Ovary (tissue), 9 donors: ENCODE measurements around the gene SERPINA4. TPM values are rescaled to one million over a fixed set of nuclear protein-coding genes. Genes with fewer than 3 reads are reported as not detected.

Experiments used
- DNase-seq, 5 donors: peaks; one replicate each; pipeline ENCODE4 v3.0.0-alpha.2; 2019 to 2020
- H3K27ac ChIP-seq, 2 donors: fragments of 200-600 bp; one replicate each; pipeline versions ENCODE4 v1.5.1 to v1.8.0; 2019 to 2022
- H3K27me3 ChIP-seq: fragments of 200-600 bp; one replicate; pipeline ENCODE4 v1.8.0; 2022
- H3K36me3 ChIP-seq: fragments of 200-600 bp; sonication (generic); one replicate; pipeline ENCODE4 v1.5.1; 2019
- H3K4me1 ChIP-seq: one replicate; pipeline ENCODE4 v1.8.1; 2013; ENCODE audit warnings: mild to moderate bottlenecking, moderate library complexity; ENCODE audit not compliant: insufficient read depth
- H3K4me3 ChIP-seq: fragments of 200-600 bp; sonication (generic); one replicate; pipeline ENCODE4 v1.5.1; 2017
- H3K9me3 ChIP-seq, 2 donors: fragments of 200-600 bp in 1 of 2; sonication (generic) in 1 of 2; one replicate each; pipeline versions ENCODE4 v1.5.1 to v1.8.1; 2013 to 2019; ENCODE audit warnings: mild to moderate bottlenecking in 1 of 2, moderate library complexity in 1 of 2
- CTCF ChIP-seq, 3 donors: fragments of 450-650 bp in 2 of 3; fragments of 200-600 bp in 1 of 3; IDR thresholded peaks; one replicate each; pipeline versions ENCODE4 v1.5.1 to v1.8.0; 2016 to 2022; ENCODE audit warnings: antibody characterized with exemption in 3 of 3, mild to moderate bottlenecking in 1 of 3
- EP300 ChIP-seq: sonication (generic); formaldehyde crosslinking; IDR thresholded peaks from one replicate; pipeline ENCODE4 v1.6.1; 2017; ENCODE audit warnings: antibody characterized with exemption
- POLR2A ChIP-seq: fragments of 450-650 bp; IDR thresholded peaks from one replicate; pipeline ENCODE4 v1.6.1; 2017; ENCODE audit warnings: antibody characterized with exemption, mild to moderate bottlenecking, moderate library complexity
- WGBS, 3 donors: extraction: QIAGEN DNeasy Blood & Tissue Kit in 1 of 3; methylation state at CpG; one replicate each; pipeline versions ENCODE4 v1.1.5 to v1.1.7; 2013 to 2017; 5-methylcytosine and 5-hydroxymethylcytosine counted together
- intact Hi-C, 4 donors: fragments of 100-400 bp; cut with DNase I; formaldehyde crosslinking; loops; one replicate each; pipeline versions ENCODE4 v1.11.0 to v1.15.1; 2022 to 2023
- polyA plus RNA-seq, 2 donors: library from polyadenylated mRNA; stranded (reverse); fragments of 200-250 nt in 1 of 2; fragments of 350-450 nt in 1 of 2; fragmentation: Illumina TruSeq in 1 of 2; extraction: RNeasy Lipid Tissue Mini Kit (QIAGEN cat#74804) in 1 of 2; gene quantifications; one replicate each; pipeline ENCODE4 v1.2.3, GENCODE V29; 2013 to 2014
- total RNA-seq, 7 donors: library from RNA; depleted of rRNA in 2 of 7; stranded (reverse); fragments of >200 nt in 2 of 7; fragmentation: NEBNext Ultra II Directional in 3 of 7; extraction: Animal tissue kit (Norgen Biotek cat#: 25700) in 3 of 7; gene quantifications; one replicate each; pipeline versions ENCODE4 v1.1.0 to v1.2.4, GENCODE V29; 2016 to 2023
- donor health status: DM: no; HTN: no; CAD: no; lungs with moderate emphysema.
- donor health status: DM: no; HTN: no; CAD: no.
- donor health status: Bipolar disorder and iron deficiency.
- donor health status: DM: yes; HTN: yes; CAD: no.
- donor health status: DM: no; HTN: no; CAD: no.
- donor health status: DM: yes; HTN: yes; CAD: no.

The SERPINA4 gene
- total and polyA plus RNA-seq, 9 donors = 0.11 to 0.22 (median 0.15) TPM; not detected in 5

- H3K36me3 ChIP-seq = no peaks in the 10 kb centered on the region
- no peak overlapping the region for H3K4me3 ChIP-seq
- no peaks in the 10 kb centered on the region for H3K9me3 ChIP-seq
- no peaks in the 10 kb centered on the region for H3K27me3 ChIP-seq
- peaks cover 25% of the 10 kb centered on the region for H3K4me1 ChIP-seq
- H3K27ac ChIP-seq = no peak overlapping the region
- intact Hi-C loops = loop anchor here in 1 of 4 donors (5.0 kb wide), 1 partner anchor 567 kb away; no protein-coding TSS in a partner anchor
- 92 to 96% (median 95%) methylated on average over 7 of the region's 7 CpGs for WGBS, 3 donors
- TF ChIP-seq EP300 = no peak
- no peak for TF ChIP-seq POLR2A
- no peak for TF ChIP-seq CTCF (IDR thresholded peaks at IDR 0.05)
- no peak for DNase-seq
These were observed 53.6 kb downstream of the SERPINA4 start for GRCh38 chr14:94614802-94615201.

GRCh38 chr14:94615254-94615653 lies 54.0 kb downstream of the SERPINA4 start:
- no peaks in the 10 kb centered on the region for H3K36me3 ChIP-seq
- peaks cover 25% of the 10 kb centered on the region for H3K4me1 ChIP-seq
- no peak for TF ChIP-seq POLR2A
- no peak for TF ChIP-seq EP300
- TF ChIP-seq CTCF (IDR thresholded peaks at IDR 0.05) = no peak
- WGBS, 3 donors = 92 to 96% (median 94%) methylated on average over 3 of the region's 3 CpGs
- no peak overlapping the region for H3K4me3 ChIP-seq
- no peak overlapping the region for H3K27ac ChIP-seq
- no peaks in the 10 kb centered on the region for H3K9me3 ChIP-seq
- H3K27me3 ChIP-seq = no peaks in the 10 kb centered on the region
- no peak for DNase-seq
- intact Hi-C loops = loop anchor here in 1 of 4 donors (5.0 kb wide), 1 partner anchor 567 kb away; no protein-coding TSS in a partner anchor

GRCh38 chr14:94615823-94616570 lies 54.8 kb downstream of the SERPINA4 start:
- Histone ChIP-seq H3K4me3 (no peak overlapping the region), H3K36me3 (no peaks in the 10 kb centered on the region), H3K27ac (no peak overlapping the region), H3K27me3 (no peaks in the 10 kb centered on the region), H3K9me3 (no peaks in the 10 kb centered on the region), H3K4me1 (peaks cover 25% of the 10 kb centered on the region)
- WGBS, 3 donors = 92 to 96% (median 93%) methylated on average over 8 of the region's 8 CpGs
- no peak for DNase-seq
- TF ChIP-seq CTCF (IDR thresholded peaks at IDR 0.05) (no peak), POLR2A (no peak), EP300 (no peak)
- intact Hi-C loops = loop anchor here in 1 of 4 donors (5.0 kb wide), 1 partner anchor 566 kb away; no protein-coding TSS in a partner anchor

GRCh38 chr14:94617366-94617941 lies 56.2 kb downstream of the SERPINA4 start:
- H3K36me3 ChIP-seq = no peaks in the 10 kb centered on the region
- 90 to 95% (median 94%) methylated on average over 5 of the region's 5 CpGs for WGBS, 3 donors
- peaks cover 23% of the 10 kb centered on the region for H3K4me1 ChIP-seq
- no peak overlapping the region for H3K4me3 ChIP-seq
- TF ChIP-seq POLR2A = no peak
- TF ChIP-seq CTCF (IDR thresholded peaks at IDR 0.05) = no peak
- TF ChIP-seq EP300 = no peak
- H3K27ac ChIP-seq = no peak overlapping the region
- no peak for DNase-seq
- intact Hi-C loops = loop anchor here in 1 of 4 donors (5.0 kb wide), 1 partner anchor 565 kb away; no protein-coding TSS in a partner anchor
- H3K27me3 ChIP-seq = no peaks in the 10 kb centered on the region
- H3K9me3 ChIP-seq = no peaks in the 10 kb centered on the region
